ENCODE data around the gene GALNT13. TPM values are rescaled to one million over a fixed set of nuclear protein-coding genes. Genes with fewer than 3 reads are reported as not detected.

GALNT13 gene
- total RNA-seq, 3 donors from 2014 or later, result 0.33 to 17.3 (median 0.44) TPM

DNA sequence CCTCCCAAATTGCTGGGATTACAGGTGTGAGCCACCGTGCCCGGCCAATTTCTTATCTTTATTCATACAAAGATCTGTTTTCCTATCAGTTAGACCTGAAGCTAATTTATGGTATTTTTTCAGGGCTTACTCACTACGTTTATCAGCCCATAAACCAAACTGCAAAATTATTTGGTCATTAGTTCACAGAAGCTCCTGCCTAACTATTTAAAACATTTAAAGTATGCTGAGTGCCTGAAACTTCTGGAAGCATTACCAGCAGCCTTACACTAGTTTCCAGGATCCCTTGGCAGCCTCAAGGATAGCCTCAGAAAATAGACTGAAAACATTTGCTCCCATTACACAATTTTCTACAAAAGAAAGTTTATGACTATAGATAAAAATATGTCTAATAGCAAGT is 68.8 kb downstream of the GALNT13 start:
- intact Hi-C loops (cut with DNase I; ENCODE audit: low total_unique reads), result no loop called here
- DNase-seq (ENCODE audit: low spot score in 2 of 2), result no peak
- H3K9me3 ChIP-seq, result no peaks in the 10 kb centered on the region
- no peaks in the 10 kb centered on the region for H3K36me3 ChIP-seq
- H3K27ac ChIP-seq, result no peak overlapping the region
- no peaks in the 10 kb centered on the region for H3K27me3 ChIP-seq
- no peak overlapping the region for H3K4me3 ChIP-seq
- H3K4me1 ChIP-seq, result no peaks in the 10 kb centered on the region
- no peak for TF ChIP-seq POLR2A (IDR thresholded peaks at IDR 0.05)

- TF ChIP-seq POLR2A (IDR thresholded peaks at IDR 0.05) (no peak), POLR2AphosphoS5 (IDR thresholded peaks at IDR 0.05) (no peak)
- TF ChIP-seq, protein P1, sequence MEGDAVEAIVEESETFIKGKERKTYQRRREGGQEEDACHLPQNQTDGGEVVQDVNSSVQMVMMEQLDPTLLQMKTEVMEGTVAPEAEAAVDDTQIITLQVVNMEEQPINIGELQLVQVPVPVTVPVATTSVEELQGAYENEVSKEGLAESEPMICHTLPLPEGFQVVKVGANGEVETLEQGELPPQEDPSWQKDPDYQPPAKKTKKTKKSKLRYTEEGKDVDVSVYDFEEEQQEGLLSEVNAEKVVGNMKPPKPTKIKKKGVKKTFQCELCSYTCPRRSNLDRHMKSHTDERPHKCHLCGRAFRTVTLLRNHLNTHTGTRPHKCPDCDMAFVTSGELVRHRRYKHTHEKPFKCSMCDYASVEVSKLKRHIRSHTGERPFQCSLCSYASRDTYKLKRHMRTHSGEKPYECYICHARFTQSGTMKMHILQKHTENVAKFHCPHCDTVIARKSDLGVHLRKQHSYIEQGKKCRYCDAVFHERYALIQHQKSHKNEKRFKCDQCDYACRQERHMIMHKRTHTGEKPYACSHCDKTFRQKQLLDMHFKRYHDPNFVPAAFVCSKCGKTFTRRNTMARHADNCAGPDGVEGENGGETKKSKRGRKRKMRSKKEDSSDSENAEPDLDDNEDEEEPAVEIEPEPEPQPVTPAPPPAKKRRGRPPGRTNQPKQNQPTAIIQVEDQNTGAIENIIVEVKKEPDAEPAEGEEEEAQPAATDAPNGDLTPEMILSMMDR (IDR thresholded peaks at IDR 0.05), result no peak
- no peaks in the 10 kb centered on the region for H3K4me1 ChIP-seq
- H3K36me3 ChIP-seq, result no peaks in the 10 kb centered on the region
- intact Hi-C loops (cut with DNase I; ENCODE audit: low total_unique reads), result no loop called here
- no peaks in the 10 kb centered on the region for H3K27me3 ChIP-seq
- no peak for DNase-seq (ENCODE audit: low spot score in 2 of 2)
- no peaks in the 10 kb centered on the region for H3K9me3 ChIP-seq
- H3K27ac ChIP-seq, result no peak overlapping the region
- H3K4me3 ChIP-seq, result no peak overlapping the region
These were observed 73.1 kb downstream of the GALNT13 start for GRCh38 chr2:153944800-153945199.

DNA sequence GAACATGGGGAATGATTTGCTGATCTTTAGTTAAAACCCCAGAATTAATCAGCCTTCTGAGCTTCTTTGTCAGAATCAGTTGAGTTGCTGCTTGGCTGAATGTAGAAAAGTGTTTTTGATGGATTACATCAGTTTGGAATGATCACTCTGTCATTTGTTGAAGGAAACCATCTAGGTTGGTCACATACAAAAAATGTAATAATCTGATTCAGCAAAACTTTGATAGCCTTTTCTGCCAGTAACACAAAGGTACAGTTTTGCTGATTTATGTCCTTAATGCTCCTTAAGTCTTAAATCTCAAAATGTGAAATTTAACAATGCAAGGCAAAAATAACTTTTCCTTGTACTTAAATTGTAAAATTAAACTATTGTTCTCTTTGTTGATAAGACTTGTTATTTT is 74.3 kb downstream of the GALNT13 start:
- Histone ChIP-seq H3K27ac (no peak overlapping the region), H3K27me3 (no peaks in the 10 kb centered on the region), H3K36me3 (no peaks in the 10 kb centered on the region), H3K4me1 (no peaks in the 10 kb centered on the region), H3K9me3 (no peaks in the 10 kb centered on the region), H3K4me3 (no peak overlapping the region)
- TF ChIP-seq POLR2AphosphoS5 (IDR thresholded peaks at IDR 0.05) (no peak), POLR2A (IDR thresholded peaks at IDR 0.05) (no peak)
- TF ChIP-seq, protein P1 (IDR thresholded peaks at IDR 0.05), result no peak
- intact Hi-C loops (cut with DNase I; ENCODE audit: low total_unique reads), result no loop called here
- no peak for DNase-seq (ENCODE audit: low spot score in 2 of 2)

DNA sequence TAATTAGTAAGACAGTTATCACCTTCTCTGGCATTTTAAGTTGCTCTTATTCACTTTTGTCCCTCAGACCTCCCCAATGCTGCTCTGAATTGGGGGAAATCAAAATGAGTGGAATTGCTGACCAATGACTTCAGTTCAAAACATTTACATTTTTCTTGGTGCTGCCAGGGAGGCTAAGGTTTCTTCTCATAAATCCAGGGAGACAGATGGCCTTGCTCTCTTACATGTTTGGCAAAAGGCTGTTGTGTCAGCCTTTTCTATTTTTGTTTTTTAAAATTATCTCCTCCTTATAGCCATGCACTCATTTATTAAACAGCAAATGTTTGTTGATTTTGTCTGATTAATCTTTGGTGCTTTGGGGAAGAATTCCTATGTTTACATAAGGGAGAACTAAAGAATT is 82.0 kb downstream of the GALNT13 start:
- Histone ChIP-seq H3K9me3 (peaks cover 0 to under 1% of the 10 kb centered on the region in 2 donors), H3K4me3 (no peak overlapping the region), H3K27ac (no peak overlapping the region), H3K27me3 (no peaks in the 10 kb centered on the region), H3K36me3 (no peaks in the 10 kb centered on the region), H3K4me1 (no peaks in the 10 kb centered on the region)
- intact Hi-C loops (cut with DNase I; ENCODE audit: low total_unique reads), result no loop called here
- no peak for DNase-seq (ENCODE audit: low spot score in 2 of 2)
- TF ChIP-seq POLR2AphosphoS5 (IDR thresholded peaks at IDR 0.05) (no peak), POLR2A (IDR thresholded peaks at IDR 0.05) (no peak)
- TF ChIP-seq, protein P1 (IDR thresholded peaks at IDR 0.05), result no peak

DNA sequence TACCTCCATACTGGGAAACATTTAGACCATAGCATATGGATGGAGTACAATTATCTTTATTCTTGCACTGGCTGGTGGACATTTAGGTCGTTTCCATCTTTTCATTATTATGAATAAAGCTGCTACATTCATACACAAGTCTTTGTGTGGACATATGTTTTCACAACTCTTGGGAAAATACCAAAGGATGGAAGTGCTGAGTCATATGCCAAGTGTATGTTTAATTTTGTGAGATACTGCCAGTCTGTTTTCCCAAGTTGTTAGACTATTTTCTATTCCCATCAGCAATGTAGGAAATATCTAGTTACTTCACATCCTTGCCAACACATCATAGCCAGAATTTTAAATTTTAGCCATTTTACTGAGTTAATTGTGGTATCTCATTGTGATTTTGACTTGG is 91.5 kb downstream of the GALNT13 start:
- no peaks in the 10 kb centered on the region for H3K4me1 ChIP-seq
- no peak overlapping the region for H3K27ac ChIP-seq
- H3K36me3 ChIP-seq, result no peaks in the 10 kb centered on the region
- no peak for DNase-seq (ENCODE audit: low spot score in 2 of 2)
- intact Hi-C loops (cut with DNase I; ENCODE audit: low total_unique reads), result no loop called here
- H3K9me3 ChIP-seq, result peaks cover 0 to 17% of the 10 kb centered on the region in 2 donors
- TF ChIP-seq POLR2AphosphoS5 (IDR thresholded peaks at IDR 0.05) (no peak), POLR2A (IDR thresholded peaks at IDR 0.05) (no peak)
- TF ChIP-seq, protein P1 (IDR thresholded peaks at IDR 0.05), result no peak
- no peaks in the 10 kb centered on the region for H3K27me3 ChIP-seq
- no peak overlapping the region for H3K4me3 ChIP-seq

All from breast epithelium (tissue), 4 donors.